GM20000 (cell line): ENCODE measurements around the gene OVCA2.

Source experiments
- DNase-seq: peaks from one replicate; pipeline ENCODE4 v3.0.0; 2012; ENCODE audit warnings: low spot score
- CTCF ChIP-seq: IDR thresholded peaks from 2 replicates; pipeline ENCODE4 v1.5.1; 2012; ENCODE audit warnings: mild to moderate bottlenecking, control low read depth; ENCODE audit errors: extremely low read depth, missing control alignments

OVCA2 gene

DNA sequence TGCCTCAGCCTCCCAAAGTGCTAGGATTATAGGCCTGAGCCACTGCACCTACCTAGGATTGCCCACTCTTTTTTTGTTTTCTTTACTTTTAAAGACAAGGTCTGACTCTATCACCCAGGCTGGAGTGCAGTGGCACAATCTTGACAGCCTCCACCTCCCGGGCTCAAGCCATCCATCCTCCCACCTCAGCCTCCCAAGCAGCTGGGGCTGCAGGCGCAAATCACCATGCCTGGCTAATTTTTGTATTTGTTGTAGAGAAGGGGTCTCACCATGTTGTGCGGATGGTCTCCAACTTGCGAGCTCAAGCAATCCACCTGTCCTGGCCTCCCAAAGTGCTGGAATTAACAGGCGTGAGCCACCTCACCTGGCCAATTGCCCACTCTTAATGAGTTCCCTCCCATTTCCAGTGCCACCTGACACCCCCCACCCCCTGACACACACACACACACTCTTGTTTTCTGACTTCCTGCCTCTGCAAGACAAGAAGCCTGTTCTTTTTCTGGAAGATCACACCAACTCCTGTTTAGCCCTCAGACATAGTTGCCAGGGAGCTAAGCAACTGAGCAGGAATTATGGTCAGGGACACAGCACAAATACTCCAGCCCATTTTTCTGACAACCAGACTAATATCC lies 2.6 kb downstream of the OVCA2 start:
- DNase-seq = no peak
- TF ChIP-seq CTCF = no peak

DNA sequence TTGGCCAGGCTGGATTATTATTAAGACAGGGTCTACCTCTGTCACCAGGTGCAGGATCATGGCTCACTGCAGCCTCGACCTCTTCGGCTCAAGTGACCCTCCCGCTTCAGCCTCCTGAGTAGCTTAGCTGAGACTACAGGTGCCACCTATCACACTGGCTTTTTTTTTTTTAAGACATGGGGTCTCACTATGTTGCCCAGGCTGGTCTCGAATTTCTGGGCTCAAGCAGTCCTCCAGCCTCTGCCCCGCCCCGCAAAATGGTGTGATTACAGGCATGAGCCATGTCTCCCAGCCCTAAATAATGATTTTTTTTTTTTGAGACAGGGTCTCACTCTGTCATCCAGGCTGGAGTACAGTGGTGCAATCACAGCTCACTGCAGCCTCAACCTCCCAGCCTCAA lies 5.8 kb downstream of the OVCA2 start:
- no peak for TF ChIP-seq CTCF
- no peak for DNase-seq

DNA sequence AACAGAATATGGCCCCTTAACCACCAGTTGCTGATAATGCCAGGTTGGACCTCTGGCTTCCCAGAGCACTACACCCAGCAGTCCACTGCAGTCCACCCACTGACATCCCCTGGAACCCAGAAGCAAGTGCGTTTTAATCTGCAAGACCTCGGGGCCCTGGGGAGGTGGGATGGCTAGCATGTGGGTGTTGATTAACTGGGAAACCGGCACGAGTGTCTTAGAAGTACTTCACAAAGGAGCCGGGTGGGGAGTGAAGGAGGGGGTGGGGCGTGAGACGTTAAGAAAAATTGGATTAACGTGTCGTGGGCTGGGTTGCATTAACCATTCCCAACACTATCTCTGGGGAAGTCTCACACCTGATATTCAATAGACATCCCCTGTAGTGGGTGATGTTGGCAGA lies 7.0 kb downstream of the OVCA2 start:
- TF ChIP-seq CTCF = no peak
- no peak for DNase-seq

GRCh38 chr17:2049333-2050299 lies 7.8 kb downstream of the OVCA2 start:
- TF ChIP-seq CTCF = no peak
- DNase-seq = peak; percentile 96

DNA sequence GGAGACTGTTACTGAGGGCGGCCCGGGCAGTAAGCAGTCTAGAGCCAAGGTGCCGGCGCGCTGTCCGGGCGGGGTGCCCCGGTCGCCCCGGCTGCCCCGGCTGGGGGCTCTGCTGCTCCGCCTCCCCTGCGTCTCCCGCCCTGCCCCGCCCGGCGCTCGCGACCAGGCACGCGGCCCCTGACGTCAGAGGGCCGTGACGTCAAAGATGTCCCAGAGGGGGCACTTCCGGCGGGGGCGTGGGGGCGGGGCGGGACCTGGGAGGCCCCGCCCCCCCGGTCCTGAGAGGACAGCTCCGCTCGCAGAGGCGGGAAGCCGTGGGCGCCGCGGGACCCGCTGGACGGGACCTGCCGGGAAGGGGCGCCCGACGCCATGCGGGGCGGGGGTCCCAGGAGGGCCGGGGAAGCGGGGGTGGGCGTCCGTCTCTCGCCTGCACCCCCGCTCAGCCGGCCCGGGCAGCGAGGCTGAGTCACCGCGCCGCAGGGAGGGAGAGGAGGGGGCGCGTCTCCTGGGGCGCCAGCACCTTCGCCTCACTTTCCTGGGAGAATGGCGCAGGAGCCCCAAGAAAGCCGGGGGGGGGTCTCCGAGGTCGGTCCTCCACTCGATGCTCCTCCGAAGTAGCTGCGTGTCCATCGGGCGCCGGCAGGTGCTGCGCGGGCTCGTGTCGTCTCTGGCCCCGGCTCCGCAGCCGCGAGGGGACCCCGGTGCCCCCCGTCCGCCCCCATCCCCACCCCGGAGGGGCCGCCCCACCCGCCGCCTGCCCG lies 8.7 kb downstream of the OVCA2 start:
- no peak for TF ChIP-seq CTCF
- peak; percentile 86 for DNase-seq

- DNase-seq = no peak
- no peak for TF ChIP-seq CTCF
Observed at GRCh38 chr17:2051061-2051932, 9.5 kb downstream of the OVCA2 start.
